ENCODE measurements around the gene CDHR2.

DNA sequence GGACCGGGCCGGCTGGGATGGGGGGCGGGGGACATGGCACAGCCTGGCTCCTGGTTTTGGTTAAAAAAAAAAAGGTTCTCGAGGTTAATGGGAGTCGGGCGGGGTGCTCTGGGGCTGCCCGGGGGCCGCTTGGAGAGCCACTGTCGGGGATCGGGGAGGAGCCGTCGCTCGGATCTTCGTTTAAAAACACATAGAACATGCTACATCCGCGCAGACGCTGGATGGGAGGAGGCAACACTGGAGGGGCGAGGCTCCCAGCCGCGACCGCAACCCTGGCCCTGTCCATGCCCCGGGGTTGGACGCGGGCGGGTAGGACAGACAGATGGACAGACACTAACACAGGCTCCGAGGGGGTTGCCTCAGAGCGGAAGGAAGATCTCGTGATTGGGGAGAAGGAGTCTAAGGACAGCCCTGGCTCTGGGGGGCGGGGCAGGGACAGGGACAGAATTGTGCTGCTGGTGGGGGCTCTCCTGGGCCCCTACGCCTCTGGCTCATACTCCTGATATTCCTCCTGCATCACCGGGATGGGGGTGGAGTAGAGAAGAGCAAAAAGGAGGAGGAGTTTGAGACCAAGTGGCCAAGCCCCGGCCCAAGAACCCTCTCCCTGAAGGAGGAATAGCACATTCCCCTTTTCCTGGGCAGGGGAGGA, 71.3 kb downstream of the CDHR2 start:
- no peak for TF ChIP-seq CTCF (IDR thresholded peaks at IDR 0.05 in 2 of 3, conservative IDR thresholded peaks at IDR 0.05 in 1 of 3; ENCODE audit: borderline replicate concordance in 1 of 3, insufficient read depth in 1 of 3, low read depth in 2 of 3, low read length in 2 of 3)
- TF ChIP-seq EZH2 (IDR thresholded peaks at IDR 0.05): no peak
- no peak for TF ChIP-seq EZH2phosphoT487 (IDR thresholded peaks at IDR 0.05; ENCODE audit: borderline replicate concordance)
- TF ChIP-seq POLR2A (IDR thresholded peaks at IDR 0.05; ENCODE audit: borderline replicate concordance, extremely low read depth, insufficient read depth, insufficient read length): no peak
- no peak for TF ChIP-seq RAD21 (IDR thresholded peaks at IDR 0.05; ENCODE audit: low read depth)
- no peak for TF ChIP-seq CEBPB (IDR thresholded peaks at IDR 0.05; ENCODE audit: low read depth)
- TF ChIP-seq, protein P1, sequence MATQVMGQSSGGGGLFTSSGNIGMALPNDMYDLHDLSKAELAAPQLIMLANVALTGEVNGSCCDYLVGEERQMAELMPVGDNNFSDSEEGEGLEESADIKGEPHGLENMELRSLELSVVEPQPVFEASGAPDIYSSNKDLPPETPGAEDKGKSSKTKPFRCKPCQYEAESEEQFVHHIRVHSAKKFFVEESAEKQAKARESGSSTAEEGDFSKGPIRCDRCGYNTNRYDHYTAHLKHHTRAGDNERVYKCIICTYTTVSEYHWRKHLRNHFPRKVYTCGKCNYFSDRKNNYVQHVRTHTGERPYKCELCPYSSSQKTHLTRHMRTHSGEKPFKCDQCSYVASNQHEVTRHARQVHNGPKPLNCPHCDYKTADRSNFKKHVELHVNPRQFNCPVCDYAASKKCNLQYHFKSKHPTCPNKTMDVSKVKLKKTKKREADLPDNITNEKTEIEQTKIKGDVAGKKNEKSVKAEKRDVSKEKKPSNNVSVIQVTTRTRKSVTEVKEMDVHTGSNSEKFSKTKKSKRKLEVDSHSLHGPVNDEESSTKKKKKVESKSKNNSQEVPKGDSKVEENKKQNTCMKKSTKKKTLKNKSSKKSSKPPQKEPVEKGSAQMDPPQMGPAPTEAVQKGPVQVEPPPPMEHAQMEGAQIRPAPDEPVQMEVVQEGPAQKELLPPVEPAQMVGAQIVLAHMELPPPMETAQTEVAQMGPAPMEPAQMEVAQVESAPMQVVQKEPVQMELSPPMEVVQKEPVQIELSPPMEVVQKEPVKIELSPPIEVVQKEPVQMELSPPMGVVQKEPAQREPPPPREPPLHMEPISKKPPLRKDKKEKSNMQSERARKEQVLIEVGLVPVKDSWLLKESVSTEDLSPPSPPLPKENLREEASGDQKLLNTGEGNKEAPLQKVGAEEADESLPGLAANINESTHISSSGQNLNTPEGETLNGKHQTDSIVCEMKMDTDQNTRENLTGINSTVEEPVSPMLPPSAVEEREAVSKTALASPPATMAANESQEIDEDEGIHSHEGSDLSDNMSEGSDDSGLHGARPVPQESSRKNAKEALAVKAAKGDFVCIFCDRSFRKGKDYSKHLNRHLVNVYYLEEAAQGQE (IDR thresholded peaks at IDR 0.05; ENCODE audit: low read depth): no peak
- TF ChIP-seq JUND (IDR thresholded peaks at IDR 0.05): no peak
- TF ChIP-seq SIN3A (IDR thresholded peaks at IDR 0.05; ENCODE audit: low read depth): no peak
- no peak for TF ChIP-seq POLR2AphosphoS5 (IDR thresholded peaks at IDR 0.05; ENCODE audit: low read depth, low read length)
- TF ChIP-seq ZNF274 (IDR thresholded peaks at IDR 0.05; ENCODE audit: low read depth, low read length): no peak
- TF ChIP-seq ELF1 (IDR thresholded peaks at IDR 0.05; ENCODE audit: borderline replicate concordance, low read depth): no peak
- TF ChIP-seq ZFX (IDR thresholded peaks at IDR 0.05): no peak

All from HCT116 (cell line).